Stimulated activated CD8-positive, alpha-beta memory T cell treated with anti-CD3 and anti-CD28 coated beads, Interleukin-4, amount 100 ng/mL, for 1 hour (primary cell): ENCODE measurements around the gene TUBB8B.
"Not testable (repeated sequence)": the region's sequence is repeated elsewhere in the genome, so short reads cannot be mapped to it uniquely, and the experiment has no call there.

ENCODE experiments used
- DNase-seq, 2 donors: peaks; one replicate each; pipeline ENCODE4 v3.0.0-alpha.2; 2020; ENCODE audit warnings: low read depth in 2 of 2, low spot score in 1 of 2

Gene TUBB8B

GRCh38 chr18:49176-49665 is at the start of gene TUBB8B:
Gene TUBB8B (minus strand): TSS chr18:49615. CDS start chr18:49557, 58 bp downstream.
- DNase-seq = not testable (repeated sequence)

DNA sequence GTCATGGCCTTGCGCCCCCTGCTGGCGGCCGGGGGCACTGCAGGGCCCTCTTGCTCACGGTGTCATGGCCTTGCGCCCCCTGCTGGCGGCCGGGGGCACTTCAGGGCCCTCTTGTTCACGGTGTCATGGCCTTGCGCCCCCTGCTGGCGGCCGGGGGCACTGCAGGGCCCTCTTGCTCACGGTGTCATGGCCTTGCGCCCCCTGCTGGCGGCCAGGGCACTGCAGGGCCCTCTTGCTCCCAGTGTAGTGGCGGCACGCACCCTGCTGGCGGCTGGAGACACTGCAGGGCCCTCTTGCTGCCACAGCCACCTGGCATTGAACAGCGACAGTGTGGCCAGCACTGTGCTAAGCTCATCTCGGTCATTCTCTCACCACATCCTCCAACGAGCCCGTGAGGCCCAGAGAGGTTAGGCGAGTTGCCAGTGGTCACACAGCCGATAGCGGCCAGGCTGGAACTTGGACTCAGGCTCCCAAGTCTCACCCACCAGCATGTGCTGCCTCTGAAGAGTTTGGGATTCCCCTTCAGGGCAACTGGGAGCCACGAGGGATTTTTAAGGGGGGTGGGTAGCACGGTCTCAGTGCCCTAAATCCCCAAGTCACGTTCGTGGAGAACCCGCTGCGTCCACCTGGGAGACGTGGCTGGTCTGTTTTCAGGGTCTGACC is 48.0 kb upstream of the TUBB8B start:
- DNase-seq = not testable (repeated sequence)

- DNase-seq = not testable (repeated sequence)
These were observed 47.3 kb upstream of the TUBB8B start for GRCh38 chr18:96767-97131.

DNA sequence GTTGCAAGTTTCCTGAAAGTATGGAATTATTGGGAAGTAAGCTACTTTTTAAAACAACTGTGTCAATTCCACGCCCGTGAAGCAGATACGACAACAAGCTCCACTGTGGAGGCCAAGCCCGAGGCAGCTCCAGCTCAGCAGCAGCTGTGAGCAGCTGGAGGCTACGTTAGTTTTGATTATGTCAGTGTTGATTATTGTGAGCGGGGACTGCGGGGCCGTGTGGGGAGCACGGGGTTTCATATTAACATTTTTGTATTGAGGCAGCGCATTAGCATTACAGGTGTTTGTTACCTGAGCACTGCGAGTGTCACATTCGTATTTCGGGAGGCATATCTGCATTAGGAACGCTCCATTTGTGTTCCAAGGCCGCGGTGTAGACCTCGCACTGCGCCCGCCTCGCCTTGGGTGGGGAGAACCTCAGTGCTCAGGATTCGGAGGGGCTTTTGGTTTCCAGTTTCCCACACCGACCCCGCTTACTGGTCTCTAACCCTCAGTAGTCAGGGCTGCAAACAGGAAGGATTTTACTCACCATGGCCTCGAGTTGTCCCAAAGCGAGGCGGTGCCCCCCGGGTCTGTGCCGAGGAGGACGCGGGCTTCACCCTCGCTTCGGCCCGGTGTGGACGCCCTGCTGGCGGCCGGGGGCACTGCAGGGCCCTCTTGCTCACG is 46.8 kb upstream of the TUBB8B start:
- not testable (repeated sequence) for DNase-seq

DNA sequence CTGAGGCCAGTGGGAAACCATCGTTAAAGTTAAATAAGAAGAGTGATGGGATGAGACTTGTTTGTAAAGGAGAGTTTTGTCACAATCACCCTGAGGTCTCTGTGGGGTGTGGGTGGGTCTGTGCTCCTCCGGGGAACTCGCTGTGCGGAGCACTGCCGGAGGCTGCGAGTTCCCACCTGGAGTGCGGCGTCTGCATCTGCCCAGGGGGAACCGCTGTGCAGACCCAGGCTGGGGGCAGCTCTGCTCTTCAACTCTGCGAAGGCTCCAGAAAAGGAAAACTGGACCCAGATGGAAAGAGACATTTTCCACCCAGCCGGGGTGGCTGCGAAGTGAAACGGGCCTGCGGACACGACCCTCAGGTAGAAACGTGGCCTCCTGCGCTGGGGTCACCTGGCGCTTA is 46.2 kb upstream of the TUBB8B start:
- DNase-seq = not testable (repeated sequence)

- not testable (repeated sequence) for DNase-seq
These were observed 44.5 kb upstream of the TUBB8B start for GRCh38 chr18:93897-94408.

DNA sequence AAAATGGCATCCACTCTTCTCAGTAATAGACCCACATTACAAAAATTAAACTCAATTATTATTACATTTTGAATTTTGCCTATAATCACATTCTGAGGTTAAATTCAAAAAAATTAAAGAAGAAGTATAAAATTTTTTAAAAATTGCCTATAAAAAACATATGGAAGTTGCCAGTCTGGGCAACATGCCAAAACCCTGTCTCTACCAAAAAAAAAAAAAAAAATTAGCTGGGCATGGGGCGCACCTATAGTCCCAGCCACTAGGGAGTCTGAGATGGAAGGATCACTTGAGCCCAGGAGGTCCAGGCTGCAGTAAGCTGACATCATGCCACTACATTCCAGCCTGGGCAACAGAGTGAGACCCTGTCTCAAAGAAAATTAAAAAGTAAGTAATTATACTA is 42.1 kb upstream of the TUBB8B start:
- DNase-seq = not testable (repeated sequence)

DNA sequence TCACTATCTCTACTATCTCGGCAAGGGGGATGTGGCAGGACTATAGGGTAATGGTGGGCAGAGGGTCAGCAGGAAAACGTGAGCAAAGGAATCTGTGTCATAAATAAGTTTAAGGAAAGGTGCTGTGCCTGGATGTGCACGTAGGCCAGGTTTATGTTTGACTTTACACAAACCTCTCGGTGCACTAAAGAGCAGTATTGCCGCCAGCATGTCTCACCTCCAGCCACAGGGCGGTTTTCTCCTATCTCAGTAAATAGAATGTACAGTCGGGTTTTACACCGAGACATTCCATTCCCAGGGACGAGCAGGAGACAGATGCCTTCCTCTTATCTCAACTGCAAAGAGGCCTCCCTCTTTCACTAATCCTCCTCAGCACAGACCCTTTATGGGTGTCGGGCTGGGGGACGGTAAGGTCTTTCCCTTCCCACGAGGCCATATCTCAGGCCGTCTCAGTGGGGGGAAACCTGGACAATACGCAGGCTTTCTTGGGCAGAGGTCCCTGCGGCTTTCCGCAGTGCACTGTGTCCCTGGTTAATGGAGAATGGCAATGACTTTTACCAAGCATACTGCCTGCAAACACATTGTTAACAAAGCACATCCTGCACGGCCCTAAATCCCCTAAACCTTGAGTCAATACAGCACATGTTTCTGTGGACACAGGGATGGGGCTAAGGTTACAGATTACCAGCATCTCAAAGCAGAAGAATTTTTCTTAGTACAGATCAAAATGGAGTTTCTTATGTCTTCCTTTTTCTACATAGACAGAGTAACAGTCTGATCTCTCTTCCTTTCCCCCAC is 41.2 kb upstream of the TUBB8B start:
- not testable (repeated sequence) for DNase-seq

- not testable (repeated sequence) for DNase-seq
These were observed 39.7 kb upstream of the TUBB8B start for GRCh38 chr18:89124-89523.

GRCh38 chr18:84801-85200 is 35.4 kb upstream of the TUBB8B start:
- not testable (repeated sequence) for DNase-seq

GRCh38 chr18:82626-83209 is 33.3 kb upstream of the TUBB8B start:
- not testable (repeated sequence) for DNase-seq

DNA sequence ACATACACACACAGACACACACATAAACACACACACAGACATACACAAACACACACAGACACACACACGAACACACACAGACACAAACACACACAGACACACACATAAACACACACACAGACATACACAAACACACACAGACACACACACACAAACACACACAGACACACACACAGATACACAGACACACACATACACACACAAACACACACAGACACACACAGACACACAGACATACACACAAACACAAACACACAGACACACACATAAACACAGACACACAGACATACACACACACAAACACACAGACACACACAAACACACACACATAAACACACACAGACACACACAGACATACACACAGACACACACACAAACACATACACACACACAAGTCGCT is 31.5 kb upstream of the TUBB8B start:
- not testable (repeated sequence) for DNase-seq

DNA sequence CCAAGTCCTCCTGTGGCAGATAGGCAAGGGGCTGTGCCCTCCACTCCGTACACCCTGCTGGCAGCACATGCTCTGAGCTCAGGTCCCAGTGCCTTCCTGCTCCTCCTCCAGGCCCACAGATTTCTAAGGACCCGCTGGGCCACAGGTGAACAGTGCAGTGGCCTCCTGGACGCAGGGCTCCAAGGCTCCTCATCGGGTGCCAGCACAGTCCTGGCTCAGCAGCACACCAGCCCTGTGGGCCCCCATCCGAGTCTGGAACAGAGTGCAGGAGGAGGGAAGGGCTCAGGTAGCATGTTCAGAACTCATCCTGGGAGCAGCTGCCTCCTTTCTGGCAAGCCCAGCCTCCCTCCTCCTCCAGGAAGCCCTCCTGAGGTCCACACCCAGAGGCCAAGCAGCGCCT is 30.8 kb upstream of the TUBB8B start:
- DNase-seq = not testable (repeated sequence)

GRCh38 chr18:75525-76160 is 26.2 kb upstream of the TUBB8B start:
- DNase-seq = not testable (repeated sequence)

GRCh38 chr18:73181-73777 is 23.9 kb upstream of the TUBB8B start:
- DNase-seq = not testable (repeated sequence)

GRCh38 chr18:67701-68100 is 18.3 kb upstream of the TUBB8B start:
- not testable (repeated sequence) for DNase-seq

- DNase-seq = not testable (repeated sequence)
These were observed 14.9 kb upstream of the TUBB8B start for GRCh38 chr18:64279-64678.

DNA sequence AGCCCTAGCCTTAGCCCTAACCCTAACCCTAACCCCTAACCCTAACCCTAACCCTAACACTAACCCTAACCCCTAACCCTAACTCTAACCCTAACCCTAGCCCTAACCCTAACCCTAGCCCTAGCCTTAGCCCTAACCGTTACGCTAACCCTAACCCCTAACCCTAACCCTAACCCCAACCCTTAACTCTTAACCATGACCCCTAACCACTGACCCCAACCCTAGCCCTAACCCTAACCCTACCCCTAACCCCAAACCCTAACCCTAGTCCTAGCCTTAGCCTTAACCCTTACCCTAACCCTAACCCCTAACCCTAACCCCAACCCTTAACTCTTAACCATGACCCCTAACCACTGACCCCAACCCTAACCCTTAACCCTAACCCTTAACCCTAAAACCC is 14.2 kb upstream of the TUBB8B start:
- DNase-seq = not testable (repeated sequence)

GRCh38 chr18:54388-54787 is 5.0 kb upstream of the TUBB8B start:
- not testable (repeated sequence) for DNase-seq

DNA sequence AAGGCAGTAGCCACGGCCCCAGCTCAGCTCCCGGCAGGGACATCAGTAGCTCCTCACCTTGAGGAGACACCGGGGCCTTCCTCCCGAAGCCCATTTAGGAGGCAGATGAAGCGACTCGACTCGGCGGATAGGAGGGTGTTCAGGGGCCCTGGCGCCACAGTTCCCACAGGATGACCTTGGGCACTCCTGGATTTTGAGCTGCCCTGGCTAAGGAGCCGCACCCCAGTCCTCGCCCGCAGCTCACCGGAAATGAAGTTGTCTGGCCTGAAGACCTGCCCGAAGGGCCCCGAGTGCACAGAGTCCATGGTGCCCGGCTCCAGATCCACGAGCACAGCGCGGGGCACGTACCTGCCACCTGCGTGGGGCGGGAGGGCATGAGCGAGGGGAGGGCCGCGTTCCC is 719 bp downstream of the TUBB8B start:
- DNase-seq = not testable (repeated sequence)
